GM21529 (cell line): ENCODE measurements around the gene MAP3K1.
A peak's percentile ranks its signal among the peaks of the same experiment; 100 is the strongest.

ENCODE experiments used
- ATAC-seq: cut with Tn5 transposase; IDR thresholded peaks from one replicate; pipeline ENCODE4 v1.9.1; 2021; ENCODE audit not compliant: unreplicated experiment

The MAP3K1 gene

DNA sequence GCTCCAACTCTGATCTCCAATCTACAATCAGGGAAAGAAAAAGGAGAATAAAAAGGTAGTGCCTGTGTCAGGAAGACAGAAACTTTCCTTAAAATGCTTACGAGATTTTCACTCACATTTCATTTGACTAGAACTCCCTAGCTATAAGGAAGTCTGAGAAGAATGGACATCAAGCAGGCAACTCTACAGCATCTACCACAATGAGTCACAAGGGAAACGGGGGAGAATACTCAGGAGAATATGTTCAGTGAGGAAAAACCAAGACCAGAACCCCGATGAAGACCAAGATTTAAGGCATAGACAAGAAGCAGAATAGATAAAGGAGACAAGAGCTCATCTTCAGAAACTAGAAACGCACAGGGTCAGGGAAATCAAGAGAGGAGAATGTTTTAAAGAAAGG lies 85.0 kb downstream of the MAP3K1 start:
- no peak for ATAC-seq

DNA sequence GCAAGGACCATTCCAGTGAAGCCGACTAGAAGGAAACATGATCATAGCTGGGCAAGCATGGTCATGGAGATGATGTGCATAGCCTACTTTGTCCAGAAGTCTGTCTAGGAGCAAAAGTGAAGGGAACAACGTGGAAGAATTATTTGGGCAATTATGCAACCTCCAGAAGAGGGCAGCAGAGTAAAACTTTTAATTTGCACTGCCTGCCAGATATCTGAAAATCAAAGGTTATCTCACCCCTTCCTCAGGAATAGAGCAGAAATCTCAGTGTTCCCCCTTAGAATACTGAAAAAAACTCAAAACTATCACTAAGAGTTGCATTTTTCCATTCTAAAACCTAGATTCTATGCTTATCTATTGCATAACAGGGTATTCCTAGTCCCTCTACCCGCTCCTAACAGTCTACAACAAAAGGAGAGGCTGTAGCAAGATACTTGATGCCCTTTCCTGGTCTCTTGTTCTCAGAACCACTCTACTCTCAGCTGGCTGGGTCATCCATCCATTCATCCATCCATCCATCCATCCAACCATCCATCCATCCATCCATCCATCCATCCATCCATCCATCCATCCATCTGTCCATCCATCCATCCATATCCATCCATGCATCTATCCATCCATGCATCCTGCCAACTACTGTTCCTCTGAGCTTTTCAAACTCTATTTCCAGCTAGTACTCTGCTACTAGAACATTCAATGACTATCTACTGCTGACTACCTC lies 85.7 kb downstream of the MAP3K1 start:
- no peak for ATAC-seq

DNA sequence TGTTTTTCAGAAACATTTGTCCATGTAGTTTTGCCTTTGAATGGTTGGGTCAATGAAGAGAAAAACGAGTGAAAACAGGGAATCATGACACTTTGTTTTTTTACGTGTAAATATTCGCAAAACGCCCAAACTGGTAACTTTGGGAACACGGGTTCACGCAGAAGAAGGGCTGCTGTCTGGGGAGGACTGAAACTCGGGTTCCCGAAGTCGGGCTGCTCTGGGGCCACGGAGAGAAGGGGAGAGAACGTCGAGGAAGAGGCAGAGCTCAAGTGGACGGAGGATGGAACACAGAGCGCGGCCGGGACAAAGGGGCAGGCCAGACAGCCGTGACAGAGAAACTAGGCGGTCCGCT lies 93.6 kb downstream of the MAP3K1 start:
- ATAC-seq, result peak; percentile 38

DNA sequence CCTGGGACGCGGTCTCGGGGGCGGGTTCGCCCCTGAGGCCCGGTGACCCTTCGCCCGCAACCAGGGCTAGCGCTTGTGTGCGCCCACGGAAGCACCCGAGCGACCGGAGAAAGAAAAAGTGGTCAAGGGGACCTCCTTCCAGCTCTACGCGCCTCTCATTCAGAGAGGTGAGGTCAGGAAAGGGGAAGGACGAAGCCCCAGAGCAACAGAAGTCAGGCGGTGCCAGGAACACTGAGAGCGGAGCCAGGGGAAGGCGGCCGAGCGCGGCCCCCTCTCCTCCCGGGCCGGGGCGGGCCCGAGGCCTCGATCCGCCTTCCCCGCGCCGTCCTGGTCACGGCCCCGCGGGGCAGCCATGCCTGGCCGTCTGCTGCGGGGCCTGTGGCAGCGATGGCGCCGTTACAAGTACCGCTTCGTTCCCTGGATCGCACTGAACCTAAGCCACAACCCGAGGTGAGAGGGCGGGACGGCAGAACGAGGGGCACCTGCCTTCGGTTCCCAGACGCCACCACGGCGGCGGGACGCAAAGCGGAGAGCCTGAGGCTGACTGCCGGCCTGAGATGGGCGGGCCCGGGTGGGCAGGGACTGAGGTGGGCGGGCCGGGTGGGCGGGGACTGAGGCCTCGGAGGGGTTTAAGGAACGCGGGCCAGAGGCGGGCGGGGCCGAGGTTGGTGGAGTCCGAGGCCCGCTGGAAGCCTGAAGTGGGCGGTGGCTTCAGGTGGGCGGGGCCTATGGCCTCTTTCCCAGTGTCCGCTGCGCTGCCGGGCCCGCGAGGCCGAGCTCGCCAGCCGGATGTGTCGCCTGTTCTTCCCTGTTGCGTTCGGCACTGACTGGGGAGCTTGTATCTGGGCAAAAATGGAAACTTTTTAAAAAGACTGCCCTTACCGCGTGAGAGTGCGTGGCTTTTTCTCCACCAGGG lies 94.2 kb downstream of the MAP3K1 start, which contains the start of gene SETD9:
TSS of gene SETD9 (plus strand) at position 303 of the 916 bp plus-strand sequence. CDS start at position 353, 50 bp downstream.
- ATAC-seq, result peak; percentile 83

DNA sequence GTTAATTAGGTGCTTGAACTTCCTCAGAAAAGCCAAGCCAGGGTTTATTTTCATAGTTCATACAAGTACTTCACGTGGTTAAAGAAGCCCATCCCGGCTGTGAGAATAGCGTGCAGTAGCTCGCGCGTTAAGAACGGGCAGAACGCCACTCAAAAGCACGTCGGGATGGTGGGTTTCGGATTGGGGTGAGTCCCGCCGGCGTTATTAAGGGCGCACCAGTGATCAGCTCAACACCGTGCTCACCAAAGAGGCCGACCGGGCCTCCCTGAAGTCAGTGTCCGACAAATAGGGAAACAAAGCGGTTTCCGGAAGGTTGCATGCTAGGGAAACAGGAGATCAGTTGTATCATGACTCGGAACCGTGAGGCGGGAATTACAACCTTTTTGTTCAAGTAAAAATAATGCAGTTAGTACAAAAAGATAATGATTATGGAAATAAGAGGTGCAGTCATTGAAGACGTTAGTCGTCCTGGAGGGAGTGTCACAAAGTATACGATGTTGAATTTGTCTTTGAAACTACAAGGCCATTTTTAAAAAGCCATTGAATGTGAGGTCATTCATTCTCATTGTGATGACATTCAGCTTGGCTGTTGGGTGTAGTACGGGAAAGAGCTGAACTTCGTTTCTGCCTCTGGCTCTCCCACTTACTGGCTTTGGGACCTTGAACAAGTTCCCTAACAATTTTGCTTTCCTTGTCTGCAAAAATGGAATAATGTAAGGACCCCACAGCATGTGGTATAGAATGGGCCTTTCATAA lies 95.0 kb downstream of the MAP3K1 start:
- ATAC-seq, result peak; percentile 12

DNA sequence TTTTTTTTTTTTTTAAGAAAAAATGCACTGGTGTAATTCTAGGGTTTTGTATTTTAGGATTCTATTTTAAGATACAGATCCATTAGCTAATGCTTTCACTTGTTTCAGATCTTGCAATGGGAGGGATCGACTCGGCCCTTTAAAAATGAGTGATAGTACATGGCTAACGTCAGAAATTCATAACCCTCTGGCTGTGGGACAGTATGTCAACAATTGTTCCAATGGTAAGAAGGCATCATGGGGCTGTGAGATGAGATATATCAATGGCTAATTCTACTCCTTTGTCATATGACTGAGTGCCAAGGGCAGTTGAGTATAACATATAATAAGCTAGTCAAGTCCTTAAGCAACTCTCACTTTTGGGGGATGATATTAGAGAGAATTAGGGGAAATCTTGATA lies 98.4 kb downstream of the MAP3K1 start:
- no peak for ATAC-seq

DNA sequence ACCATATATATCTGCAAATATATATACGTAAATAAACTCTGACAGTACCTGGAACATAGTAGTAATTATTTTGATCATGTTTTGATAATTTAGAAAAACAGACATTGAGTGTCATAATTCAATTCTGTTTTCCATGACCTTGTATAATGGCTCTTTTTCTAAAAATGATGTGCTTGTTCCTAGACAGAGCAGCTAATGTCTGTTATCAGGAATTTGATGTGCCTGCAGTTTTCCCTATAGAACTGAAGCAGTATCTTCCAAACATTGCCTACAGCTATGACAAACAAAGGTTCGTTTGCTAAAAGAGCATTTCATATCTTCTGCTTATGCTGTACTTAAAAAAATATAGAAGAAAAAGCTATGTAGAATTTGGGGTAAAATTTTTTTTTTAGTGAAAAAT lies 99.3 kb downstream of the MAP3K1 start:
- no peak for ATAC-seq

DNA sequence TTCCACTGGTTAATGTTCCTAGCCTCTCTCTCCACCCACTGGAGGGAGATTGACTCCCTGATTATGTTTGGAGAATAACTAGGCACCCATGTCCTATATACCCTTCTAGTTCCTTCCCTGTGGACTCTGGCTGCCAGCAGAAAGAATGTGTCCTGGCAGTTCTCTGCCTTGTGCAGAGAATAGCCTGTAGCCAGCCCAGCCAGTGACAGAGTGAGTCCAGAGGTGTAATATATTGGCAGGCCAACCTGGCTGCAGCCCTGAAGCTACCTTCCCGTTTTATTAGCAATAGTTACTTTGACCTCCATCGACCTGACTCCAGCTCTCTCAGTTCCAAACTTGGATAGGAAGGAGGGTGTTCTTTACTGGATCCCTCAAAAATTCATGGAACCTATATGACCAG lies 102.2 kb downstream of the MAP3K1 start:
- no peak for ATAC-seq

DNA sequence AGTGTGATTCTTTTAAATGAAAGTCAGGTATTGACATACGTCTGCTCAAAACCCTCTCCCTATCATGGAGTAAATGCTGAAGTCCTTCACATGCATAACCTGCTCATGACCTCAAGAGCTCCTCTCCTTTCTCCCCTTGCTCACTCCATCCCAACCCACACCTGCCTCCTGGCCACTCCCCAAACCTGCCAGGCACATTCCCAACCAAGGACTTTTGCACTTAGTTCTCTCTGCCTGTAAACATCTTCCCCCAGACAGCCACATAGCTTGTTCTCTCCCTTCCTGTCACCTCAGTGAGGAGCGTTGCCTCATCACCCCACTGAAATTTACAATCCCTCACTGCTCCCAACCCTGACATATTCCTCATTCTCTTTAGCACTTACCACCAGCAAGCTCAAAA lies 102.7 kb downstream of the MAP3K1 start:
- no peak for ATAC-seq

DNA sequence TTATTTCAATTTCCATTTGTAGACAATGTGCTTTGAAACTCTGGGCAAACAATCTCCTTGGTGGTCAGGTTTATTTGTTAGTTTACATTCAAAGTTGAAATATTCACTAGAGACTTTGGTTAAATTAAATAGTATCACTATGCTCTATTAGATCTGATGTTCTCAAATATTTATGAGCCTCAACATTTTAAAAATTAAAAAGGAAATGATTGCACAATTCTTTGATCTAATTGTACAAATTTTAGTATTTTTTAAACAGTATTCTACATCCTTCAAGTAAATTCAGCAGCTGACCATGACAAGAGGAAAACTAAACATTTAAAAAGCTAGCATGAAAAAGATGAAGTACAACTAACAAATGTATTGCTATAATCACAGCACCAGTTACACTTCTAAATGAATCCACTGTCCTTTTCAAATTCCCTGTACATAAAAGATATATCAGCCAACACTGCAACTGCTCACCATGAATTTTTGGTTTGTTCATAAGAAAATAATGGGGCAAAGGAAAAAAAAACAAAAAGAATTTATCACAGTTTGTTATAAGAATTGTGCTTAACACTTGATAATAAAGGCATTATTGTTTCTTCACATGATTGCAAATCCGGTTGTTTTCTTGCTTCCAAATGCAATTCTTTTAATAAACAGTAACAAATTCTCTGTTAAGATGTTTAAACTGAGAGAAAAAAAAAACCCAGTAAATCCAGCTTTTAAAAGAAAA lies 104.8 kb downstream of the MAP3K1 start:
- no peak for ATAC-seq

DNA sequence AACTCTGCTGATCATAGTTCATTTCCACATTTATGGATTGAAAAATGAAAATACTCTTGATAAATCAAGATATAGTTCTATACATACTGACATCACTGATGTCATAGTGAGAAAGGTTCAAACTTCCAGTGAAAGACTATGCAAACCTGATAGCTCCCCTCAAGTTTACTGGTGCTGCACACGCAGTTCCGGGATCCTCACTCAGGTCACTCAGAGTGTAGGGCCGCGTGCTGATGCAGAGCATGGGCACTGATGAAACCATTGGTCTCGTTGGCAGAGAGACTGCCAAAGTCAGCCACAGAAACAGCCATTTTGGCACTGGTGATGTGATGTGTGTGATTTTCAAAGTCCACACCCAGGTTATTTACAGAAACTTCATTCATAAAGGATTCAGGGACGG lies 107.6 kb downstream of the MAP3K1 start:
- no peak for ATAC-seq

DNA sequence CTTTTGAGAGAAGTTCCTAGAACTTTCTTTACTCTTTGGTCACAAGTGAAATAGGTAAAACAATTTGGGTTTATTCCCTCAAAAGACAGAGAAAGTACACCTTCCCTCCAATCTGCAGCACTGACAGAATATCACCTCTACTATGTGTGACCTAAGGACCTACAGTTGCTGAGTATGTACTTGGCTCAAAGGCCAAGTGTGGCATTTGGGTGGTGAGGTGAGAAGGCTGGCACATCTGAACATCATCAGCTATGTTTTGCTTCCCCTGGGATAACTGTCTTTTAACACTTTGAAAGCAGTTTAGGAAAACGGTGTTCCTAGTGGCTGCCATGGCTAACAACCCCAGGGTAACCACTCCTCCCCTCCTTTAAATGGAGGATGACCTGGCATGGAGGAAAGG lies 119.0 kb downstream of the MAP3K1 start:
- no peak for ATAC-seq

DNA sequence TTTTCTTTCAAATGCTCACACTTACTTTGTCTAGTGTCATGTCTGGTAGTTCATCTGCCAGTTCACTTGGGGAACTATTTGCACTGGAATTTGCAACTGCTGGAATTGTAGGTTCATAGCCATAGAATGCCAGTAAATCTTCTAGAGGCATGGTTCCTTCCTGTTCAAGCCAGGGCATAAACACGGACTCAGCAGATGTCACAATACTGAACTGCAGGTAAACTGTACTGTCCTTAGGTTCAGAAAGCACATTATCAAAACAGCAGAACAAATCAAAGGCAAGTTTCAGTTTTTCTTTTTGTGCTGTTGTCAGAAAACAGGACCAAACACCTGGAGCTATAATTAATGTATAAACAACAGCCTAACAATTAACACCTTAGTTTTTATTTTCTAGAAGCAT lies 123.5 kb downstream of the MAP3K1 start:
- ATAC-seq, result no peak

DNA sequence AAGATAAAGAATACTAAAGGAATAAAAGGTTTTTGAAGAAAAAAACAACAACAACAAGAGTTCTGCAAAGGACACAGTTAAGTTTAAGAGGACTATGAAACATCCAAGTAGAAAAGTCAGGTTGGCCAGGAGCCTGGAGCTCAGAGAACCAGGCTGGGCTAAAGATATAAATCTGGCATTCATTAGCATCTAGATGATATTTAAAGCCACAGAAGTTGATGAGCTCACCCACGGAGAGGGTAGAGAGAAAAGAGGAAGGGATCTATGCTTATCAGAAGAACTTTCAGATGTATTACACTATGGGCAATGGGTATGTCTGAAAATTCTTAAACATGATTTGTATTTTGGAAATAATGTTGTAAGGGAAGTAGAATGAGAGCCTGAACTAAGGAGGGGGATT lies 126.6 kb downstream of the MAP3K1 start:
- ATAC-seq, result no peak
